ENCODE results near the gene RNF212. TPM values are rescaled to one million over a fixed set of nuclear protein-coding genes. Genes with fewer than 3 reads are reported as not detected.

Gene RNF212
- total RNA-seq, 4 donors from 2014 or later, result 1.3 TPM; not detected in 3

DNA sequence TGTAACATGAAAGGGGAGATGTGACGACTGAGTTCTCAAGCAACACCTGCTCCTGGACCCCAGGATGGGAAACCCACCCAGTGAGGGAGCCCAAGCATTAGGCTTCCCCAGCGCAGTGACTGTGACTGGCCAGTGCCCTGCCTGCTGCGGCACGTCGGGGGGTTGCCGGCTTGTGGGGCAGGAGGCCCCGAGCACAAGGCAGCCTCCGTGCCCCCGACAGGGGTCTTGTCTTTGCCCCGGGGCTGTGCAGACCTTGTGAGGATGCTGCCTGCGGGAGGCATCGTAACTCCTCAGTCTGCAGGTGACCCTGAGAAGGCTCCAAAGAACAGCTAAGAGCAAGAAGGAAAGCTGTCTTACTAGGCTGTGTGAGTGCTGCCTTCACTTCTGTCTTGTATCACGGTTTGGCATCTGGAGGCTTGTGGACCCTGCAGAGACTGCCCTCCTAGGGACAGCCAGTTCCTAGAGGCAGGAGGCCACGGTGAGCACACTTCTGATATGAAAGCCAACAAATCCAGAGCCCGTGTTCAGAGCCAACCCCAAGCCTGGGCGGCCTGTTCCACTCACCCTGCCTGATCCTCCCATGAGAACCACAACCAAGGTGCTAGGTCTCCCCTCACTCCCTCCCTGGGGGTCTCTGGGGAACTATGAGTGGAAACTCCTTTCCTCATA is 54.2 kb downstream of the RNF212 start:
- DNase-seq (no peak), ATAC-seq (no peak)
- Histone ChIP-seq H3K9me3 (no peaks in the 10 kb centered on the region), H3K27me3 (peaks cover 41 to 61% (median 53%) of the 10 kb centered on the region in 3 donors), H3K27ac (no peak overlapping the region), H3K36me3 (no peaks in the 10 kb centered on the region), H3K4me3 (no peak overlapping the region), H3K4me1 (no peaks in the 10 kb centered on the region)
- TF ChIP-seq, protein P1, sequence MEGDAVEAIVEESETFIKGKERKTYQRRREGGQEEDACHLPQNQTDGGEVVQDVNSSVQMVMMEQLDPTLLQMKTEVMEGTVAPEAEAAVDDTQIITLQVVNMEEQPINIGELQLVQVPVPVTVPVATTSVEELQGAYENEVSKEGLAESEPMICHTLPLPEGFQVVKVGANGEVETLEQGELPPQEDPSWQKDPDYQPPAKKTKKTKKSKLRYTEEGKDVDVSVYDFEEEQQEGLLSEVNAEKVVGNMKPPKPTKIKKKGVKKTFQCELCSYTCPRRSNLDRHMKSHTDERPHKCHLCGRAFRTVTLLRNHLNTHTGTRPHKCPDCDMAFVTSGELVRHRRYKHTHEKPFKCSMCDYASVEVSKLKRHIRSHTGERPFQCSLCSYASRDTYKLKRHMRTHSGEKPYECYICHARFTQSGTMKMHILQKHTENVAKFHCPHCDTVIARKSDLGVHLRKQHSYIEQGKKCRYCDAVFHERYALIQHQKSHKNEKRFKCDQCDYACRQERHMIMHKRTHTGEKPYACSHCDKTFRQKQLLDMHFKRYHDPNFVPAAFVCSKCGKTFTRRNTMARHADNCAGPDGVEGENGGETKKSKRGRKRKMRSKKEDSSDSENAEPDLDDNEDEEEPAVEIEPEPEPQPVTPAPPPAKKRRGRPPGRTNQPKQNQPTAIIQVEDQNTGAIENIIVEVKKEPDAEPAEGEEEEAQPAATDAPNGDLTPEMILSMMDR (IDR thresholded peaks at IDR 0.05 in 4 of 5, conservative IDR thresholded peaks at IDR 0.05 in 1 of 5), result no peak
- in situ Hi-C loops (cut with MboI; ENCODE audit: low sequenced_read_pairs in 4 of 4), result no loop called here
- intact Hi-C loops (cut with DNase I; ENCODE audit: low total_unique reads), result no loop called here

DNA sequence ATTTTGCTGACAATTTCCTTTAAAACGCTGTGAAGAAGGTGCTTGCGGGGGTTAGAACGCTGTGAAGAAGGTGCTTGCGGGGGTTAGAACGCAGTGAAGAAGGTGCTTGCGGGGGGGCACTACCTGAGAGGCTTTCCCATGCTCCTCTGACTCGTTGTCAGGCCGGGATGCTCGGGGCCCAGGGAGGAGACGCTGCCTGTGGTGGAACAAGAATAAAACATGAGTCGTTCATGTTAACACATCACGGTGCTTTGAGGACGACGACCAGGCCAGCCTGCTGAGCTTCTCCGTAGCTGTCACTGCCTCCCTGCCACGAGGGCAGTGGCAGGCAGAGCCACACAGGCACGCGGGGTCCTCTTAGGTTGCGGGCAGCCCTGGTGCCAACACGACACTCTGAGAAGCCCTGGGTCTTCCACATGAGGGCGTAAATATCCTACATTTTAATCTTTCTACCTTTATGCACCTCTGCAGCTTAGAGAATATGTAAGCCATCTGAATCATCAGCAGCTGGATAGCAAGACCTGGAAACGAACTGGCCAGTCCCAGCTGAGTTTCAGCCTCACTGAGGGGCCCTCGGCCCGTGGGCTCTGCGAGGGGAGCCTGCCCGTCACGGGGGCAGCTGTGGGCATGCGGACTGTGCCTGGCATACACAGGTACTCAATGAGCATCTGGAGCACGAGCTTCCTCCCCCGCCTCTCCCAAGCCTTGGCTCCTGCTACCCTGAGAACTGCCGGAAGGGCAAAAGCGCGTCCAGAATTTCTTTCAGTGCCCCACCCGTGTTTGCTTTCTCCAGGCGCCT is 55.0 kb downstream of the RNF212 start:
- Histone ChIP-seq H3K4me3 (no peak overlapping the region), H3K4me1 (peaks cover 1 to 4% of the 10 kb centered on the region in 2 donors), H3K9me3 (no peaks in the 10 kb centered on the region), H3K36me3 (no peaks in the 10 kb centered on the region), H3K27ac (no peak overlapping the region), H3K27me3 (peaks cover 42 to 61% (median 54%) of the 10 kb centered on the region in 3 donors)
- in situ Hi-C loops (cut with MboI; ENCODE audit: low sequenced_read_pairs in 4 of 4), result no loop called here
- no peak for TF ChIP-seq POLR2A (IDR thresholded peaks at IDR 0.05)
- TF ChIP-seq, protein P1 (IDR thresholded peaks at IDR 0.05 in 4 of 5, conservative IDR thresholded peaks at IDR 0.05 in 1 of 5), result no peak
- ATAC-seq (no peak), DNase-seq (no peak)
- intact Hi-C loops (cut with DNase I; ENCODE audit: low total_unique reads), result no loop called here

DNA sequence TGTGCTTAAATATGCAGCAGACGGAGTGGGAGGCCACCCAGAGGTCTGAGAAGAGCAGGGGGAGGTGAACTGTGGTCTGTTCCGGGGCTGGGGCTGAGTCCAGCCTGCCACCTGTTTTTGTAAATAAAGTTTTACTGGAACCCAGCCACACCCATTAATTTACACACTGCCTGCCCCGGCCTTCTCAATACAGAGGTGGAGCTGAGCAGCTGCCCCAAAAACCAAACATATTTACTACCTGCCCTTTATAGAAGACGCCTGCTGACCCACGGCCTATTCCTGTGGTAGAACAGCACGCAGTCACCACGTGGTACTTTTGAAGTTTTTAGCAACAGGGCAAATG is 56.0 kb downstream of the RNF212 start:
- intact Hi-C loops (cut with DNase I; ENCODE audit: low total_unique reads) (no loop called here), in situ Hi-C loops (cut with MboI; ENCODE audit: low sequenced_read_pairs in 4 of 4) (no loop called here)
- Histone ChIP-seq H3K36me3 (no peaks in the 10 kb centered on the region), H3K27me3 (peaks cover 52 to 61% (median 54%) of the 10 kb centered on the region in 3 donors), H3K4me3 (no peak overlapping the region), H3K4me1 (peaks cover 9 to 11% of the 10 kb centered on the region in 2 donors), H3K27ac (no peak overlapping the region), H3K9me3 (no peaks in the 10 kb centered on the region)
- DNase-seq, result no peak
- TF ChIP-seq POLR2A (IDR thresholded peaks at IDR 0.05), result no peak
- TF ChIP-seq, protein P1 (IDR thresholded peaks at IDR 0.05 in 4 of 5, conservative IDR thresholded peaks at IDR 0.05 in 1 of 5), result no peak
- no peak for ATAC-seq

DNA sequence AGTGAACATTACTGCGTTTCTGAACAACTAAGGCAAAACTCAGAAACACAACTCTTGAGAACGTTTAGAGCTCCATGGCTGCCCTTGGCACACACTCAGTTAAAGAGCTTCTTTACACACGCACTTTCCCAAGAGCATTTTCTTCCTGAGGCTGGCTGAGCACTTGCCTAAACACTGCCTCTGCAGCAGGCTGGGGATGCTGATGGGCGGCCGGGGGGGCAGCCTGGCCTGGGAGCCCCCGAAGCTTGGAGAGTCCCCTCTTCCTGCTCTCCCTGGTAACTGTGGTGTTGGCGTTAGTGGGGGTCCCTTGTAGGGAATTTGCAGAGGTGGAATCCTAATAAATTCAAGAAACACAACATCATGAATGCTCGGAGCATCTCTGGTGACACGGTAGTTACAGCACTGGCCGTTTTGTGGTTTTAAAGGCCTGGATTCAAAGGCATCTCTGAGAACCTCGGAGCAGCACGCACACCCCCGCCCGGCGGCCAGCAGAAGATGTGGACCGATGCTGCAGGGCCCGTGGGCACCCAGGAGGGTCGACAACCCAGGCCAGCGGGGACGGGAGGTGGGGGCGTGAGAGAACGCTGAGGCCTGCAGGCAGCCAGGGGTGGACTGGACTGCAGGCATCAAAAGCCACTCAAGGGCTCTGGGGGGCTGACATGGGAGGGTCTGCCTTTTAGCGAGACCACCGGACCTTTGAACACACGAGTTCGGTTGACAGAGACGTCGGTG is 56.5 kb downstream of the RNF212 start:
- H3K4me3 ChIP-seq, result no peak overlapping the region
- no peaks in the 10 kb centered on the region for H3K36me3 ChIP-seq
- no peak for ATAC-seq
- intact Hi-C loops (cut with DNase I; ENCODE audit: low total_unique reads) (no loop called here), in situ Hi-C loops (cut with MboI; ENCODE audit: low sequenced_read_pairs in 4 of 4) (no loop called here)
- H3K4me1 ChIP-seq, result peaks cover 9 to 11% of the 10 kb centered on the region in 2 donors
- DNase-seq, result no peak
- TF ChIP-seq, protein P1 (IDR thresholded peaks at IDR 0.05 in 4 of 5, conservative IDR thresholded peaks at IDR 0.05 in 1 of 5), result no peak
- no peak for TF ChIP-seq POLR2A (IDR thresholded peaks at IDR 0.05)
- no peak overlapping the region for H3K27ac ChIP-seq
- H3K9me3 ChIP-seq, result no peaks in the 10 kb centered on the region
- H3K27me3 ChIP-seq, result peaks cover 54 to 63% (median 55%) of the 10 kb centered on the region in 3 donors
